Raji (cell line): ENCODE data around the gene E2F2.

Source experiments
- POLR2A ChIP-seq: IDR thresholded peaks from 2 replicates; pipeline ENCODE4 v1.6.1; 2011; ENCODE audit warnings: low read depth, low read length, control low read depth; ENCODE audit not compliant: insufficient read depth

Gene E2F2

DNA sequence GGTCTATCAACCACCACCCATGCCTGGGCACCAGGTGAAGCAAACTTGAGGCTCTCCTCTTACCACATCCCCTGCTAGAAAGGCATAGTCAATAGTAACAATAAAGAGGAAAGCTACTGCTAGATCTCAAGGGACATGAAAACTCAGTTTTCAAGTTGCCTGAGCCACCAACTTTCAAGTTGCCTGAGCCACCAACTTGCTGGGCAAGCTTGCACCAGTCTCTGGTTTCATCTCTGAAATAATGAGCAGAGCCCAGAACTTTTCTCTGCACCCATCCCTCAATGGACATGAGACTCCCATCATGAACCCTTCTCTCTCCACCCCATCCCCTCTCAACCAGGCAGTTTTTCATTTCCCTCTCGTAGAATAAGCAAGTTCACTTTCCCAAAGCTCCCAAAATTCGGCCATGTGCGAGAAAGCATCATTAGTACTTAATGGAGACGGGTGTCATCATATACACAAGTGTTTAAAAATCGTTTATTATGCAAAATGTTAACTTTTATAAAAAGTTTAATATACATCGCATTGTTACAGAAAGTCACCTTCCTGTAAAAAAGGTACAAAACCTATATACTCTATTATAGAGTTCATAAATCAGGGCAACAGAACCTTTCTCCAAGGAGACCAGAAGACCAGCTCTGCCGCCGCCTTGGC is 26.6 kb upstream of the E2F2 start:
- TF ChIP-seq POLR2A = no peak

GRCh38 chr1:23556635-23557470 is 25.8 kb upstream of the E2F2 start:
- no peak; the same call in 1 of the 2 replicates for TF ChIP-seq POLR2A

- TF ChIP-seq POLR2A = no peak
Observed at GRCh38 chr1:23555986-23556634, 25.1 kb upstream of the E2F2 start.

- TF ChIP-seq POLR2A = no peak
Observed at GRCh38 chr1:23555270-23555985, 24.4 kb upstream of the E2F2 start.

GRCh38 chr1:23554481-23555269 is 23.6 kb upstream of the E2F2 start:
- TF ChIP-seq POLR2A = peak; percentile 59

DNA sequence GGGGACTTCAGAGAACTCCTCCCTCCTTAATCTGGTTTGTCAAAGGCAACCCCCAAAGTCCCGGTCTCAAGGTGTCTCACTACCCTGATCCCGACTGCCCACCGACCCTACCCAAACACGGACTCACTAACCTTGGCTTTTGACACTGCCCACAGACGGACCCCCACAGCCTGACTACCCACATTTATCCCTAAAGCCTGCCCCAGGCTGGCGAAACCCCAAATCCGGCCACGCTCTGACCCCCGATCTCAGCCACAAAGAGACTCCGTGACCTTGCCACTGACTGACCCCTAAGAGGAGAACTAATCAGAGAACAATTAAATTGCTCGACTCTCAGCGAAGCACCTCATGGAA is 23.1 kb upstream of the E2F2 start:
- TF ChIP-seq POLR2A = no peak

DNA sequence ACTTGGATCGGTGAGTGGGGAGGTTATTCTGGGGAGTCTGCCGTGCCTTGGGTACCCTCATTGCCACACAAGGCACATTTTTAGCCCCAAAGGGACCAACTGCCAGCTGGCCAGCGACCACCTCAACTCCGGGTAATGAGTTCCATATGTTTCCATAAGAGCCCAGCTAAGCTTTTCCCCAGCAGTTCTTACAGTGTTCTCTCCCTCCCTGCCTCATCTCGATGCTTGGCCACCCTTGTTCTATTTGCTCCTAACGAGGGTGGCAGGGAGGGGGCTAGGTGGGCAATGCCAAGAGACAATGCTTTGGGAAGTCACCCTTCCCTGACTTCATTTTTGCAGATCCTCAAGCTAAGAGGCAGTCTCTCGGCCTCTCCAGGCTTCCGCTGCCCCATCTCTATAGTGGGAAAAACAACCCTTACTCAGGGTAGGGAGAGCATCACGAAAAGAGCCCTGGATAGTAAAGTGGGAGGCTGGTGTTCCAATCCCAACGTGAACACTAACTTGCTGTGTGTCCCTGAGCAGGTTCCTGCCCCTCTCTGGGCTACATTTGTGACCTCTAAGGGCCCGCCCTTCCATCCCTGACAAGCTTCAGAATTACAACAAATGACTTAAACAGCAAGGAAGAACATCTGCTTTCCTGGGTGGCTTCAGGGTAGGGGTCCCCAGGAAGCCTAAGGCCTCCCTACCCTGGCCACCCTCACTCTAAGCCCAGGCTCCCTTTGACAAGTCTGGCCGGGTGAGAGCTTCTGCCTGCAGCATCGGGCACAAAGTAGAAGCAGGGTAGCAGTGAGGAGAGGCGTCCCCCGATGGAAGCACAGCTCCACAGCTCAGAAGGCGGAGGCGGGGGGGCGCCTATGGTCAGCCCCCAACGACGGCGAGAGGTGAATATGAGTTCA is 22.4 kb upstream of the E2F2 start:
- TF ChIP-seq POLR2A = no peak

DNA sequence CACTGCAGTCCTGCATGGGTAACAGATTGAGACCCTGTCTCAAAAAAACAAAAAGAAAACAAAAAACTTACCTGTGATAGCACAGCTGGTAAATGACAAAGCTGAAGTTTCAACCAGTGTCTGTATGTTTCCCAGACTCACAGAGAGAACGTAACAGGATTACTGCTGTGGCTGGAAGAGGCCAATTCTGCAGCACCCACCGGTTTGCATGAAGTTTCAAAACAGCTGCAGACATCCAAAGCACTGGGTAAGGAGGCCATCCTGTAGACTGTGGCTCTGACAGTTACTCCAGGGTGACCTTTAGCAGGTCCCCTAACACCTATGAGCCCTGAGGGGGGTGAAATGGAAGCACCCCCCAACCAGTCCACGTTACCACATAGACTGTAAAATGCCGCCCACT is 20.8 kb upstream of the E2F2 start:
- no peak for TF ChIP-seq POLR2A

DNA sequence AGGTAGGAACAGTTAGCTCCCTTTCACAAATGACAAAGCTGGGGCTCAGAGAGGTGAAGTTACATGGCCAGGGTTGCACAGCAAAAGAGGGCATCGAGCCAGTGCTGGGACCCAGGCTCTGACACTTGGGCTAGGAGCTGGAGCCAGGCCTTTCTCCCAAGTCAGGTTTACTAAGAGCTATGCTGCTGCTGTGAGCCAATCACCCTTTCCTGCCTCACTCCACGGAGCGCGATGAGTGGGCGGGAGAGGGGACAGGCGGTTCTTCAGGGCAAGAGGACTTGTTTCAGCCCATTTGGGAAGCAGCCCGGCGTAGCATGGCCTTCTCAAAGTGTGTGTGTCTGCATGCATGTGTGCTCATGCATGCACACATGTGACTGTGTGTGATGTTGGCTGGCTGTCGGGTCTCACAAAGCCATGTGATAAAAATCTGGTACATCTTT is 17.7 kb upstream of the E2F2 start:
- no peak for TF ChIP-seq POLR2A

DNA sequence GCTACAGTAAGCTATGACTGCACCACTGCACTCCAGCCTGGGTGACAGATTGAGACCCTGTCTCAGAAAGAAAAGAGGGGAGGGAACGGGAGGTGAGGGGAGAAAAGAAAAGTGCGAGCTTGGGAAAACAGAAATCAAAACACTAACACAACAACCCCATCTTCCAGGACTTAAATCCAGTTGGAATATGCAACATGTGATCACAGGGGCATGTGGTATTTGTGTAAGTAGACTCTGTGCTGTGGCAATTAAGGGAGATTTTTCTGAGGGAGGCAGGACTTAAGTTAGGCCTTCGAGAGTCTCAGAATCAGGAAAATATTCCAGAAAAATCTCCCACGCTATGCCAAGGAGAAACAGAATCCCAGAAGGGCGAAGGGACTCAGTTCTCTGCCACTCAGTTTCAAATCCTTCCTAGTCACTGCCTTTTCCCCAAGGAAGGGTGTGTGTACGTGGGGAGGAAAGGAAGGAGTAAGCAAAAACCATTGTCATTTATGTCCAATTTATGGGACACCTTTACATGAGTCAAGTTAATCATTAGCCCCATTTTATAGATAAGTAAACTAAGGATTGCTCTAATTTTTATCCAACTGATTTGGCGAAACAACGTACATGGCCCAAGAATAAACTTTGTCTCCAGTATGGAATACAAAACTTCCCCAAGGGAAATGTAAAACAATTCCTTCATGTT is 16.0 kb upstream of the E2F2 start:
- no peak for TF ChIP-seq POLR2A

DNA sequence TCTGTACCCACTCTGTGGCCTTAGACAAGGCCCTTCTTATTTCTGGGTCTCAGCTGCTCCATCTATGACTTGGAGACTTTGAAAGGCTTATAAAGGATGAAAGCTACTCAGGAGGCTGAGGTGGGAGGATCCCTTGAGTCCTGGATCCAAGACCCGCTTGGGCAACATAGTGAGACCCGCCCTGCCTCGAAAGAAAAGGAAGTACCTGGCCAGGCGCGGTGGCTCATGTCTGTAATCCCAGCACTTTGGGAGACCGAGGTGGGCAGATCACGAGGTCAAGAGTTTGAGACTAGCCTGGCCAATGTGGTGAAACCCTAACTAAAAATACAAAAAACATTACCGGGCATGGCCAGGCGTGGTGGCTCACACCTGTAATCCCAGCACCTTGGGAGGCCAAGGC is 14.8 kb upstream of the E2F2 start:
- no peak for TF ChIP-seq POLR2A

- no peak for TF ChIP-seq POLR2A
Observed at GRCh38 chr1:23544444-23545389, 13.7 kb upstream of the E2F2 start.
